HUES6 (cell line): ENCODE measurements around the gene STXBP1.

ENCODE experiments used
- H3K27ac ChIP-seq: 2 replicates; pipeline ENCODE4 v1.7.0; 2013; ENCODE audit warnings: low read depth, mild to moderate bottlenecking, low read length, inconsistent platforms
- H3K27me3 ChIP-seq: 2 replicates; pipeline ENCODE4 v1.6.1; 2013; ENCODE audit warnings: low read length; ENCODE audit not compliant: control insufficient read depth, insufficient read depth
- H3K36me3 ChIP-seq: 2 replicates; pipeline ENCODE4 v1.6.1; 2013; ENCODE audit warnings: low read length; ENCODE audit not compliant: control insufficient read depth, insufficient read depth
- H3K4me1 ChIP-seq: 2 replicates; pipeline ENCODE4 v1.6.1; 2013; ENCODE audit warnings: low read length; ENCODE audit not compliant: control insufficient read depth, insufficient read depth
- H3K4me3 ChIP-seq: 2 replicates; pipeline ENCODE4 v1.5.1; 2013; ENCODE audit warnings: low read depth, low read length
- H3K9ac ChIP-seq: one replicate; pipeline ENCODE4 v1.6.1; 2013; ENCODE audit warnings: mild to moderate bottlenecking, low read length
- H3K9me3 ChIP-seq: 2 replicates; pipeline ENCODE4 v1.6.1; 2013; ENCODE audit warnings: low read depth, low read length; ENCODE audit not compliant: control insufficient read depth, insufficient read depth

STXBP1 gene

GRCh38 chr9:127595611-127596010 is 16.5 kb upstream of the STXBP1 start:
- Histone ChIP-seq H3K27me3 (no peaks in the 10 kb centered on the region), H3K36me3 (no peaks in the 10 kb centered on the region), H3K4me3 (no peak overlapping the region), H3K9ac (no peak overlapping the region), H3K4me1 (peaks cover 12% of the 10 kb centered on the region; the same call in 1 of the 2 replicates), H3K9me3 (no peaks in the 10 kb centered on the region), H3K27ac (no peak overlapping the region)

GRCh38 chr9:127598839-127599549 is 13.1 kb upstream of the STXBP1 start:
- Histone ChIP-seq H3K27ac (no peak overlapping the region), H3K9ac (no peak overlapping the region), H3K4me3 (no peak overlapping the region), H3K9me3 (no peaks in the 10 kb centered on the region), H3K27me3 (no peaks in the 10 kb centered on the region), H3K4me1 (peaks cover 12% of the 10 kb centered on the region; the same call in 1 of the 2 replicates), H3K36me3 (no peaks in the 10 kb centered on the region)

DNA sequence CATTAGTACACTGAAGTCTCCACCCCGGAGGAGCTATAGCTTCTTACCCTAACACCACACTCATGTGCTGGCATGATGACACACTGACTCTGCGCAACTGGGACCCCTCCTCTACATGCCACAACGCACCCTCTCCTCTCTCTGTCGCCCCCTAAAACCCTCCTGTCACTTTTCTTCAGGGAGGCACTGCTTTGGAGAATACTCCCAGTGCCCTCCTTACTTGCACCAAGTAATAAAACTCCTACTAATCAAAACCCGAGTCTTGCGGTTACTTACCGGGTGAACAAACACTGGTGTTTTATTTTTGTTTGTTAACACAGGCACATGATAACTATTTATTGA is 12.6 kb upstream of the STXBP1 start:
- Histone ChIP-seq H3K36me3 (no peaks in the 10 kb centered on the region), H3K9ac (no peak overlapping the region), H3K27me3 (no peaks in the 10 kb centered on the region), H3K27ac (no peak overlapping the region), H3K4me3 (no peak overlapping the region), H3K4me1 (peaks cover 11% of the 10 kb centered on the region; the same call in 1 of the 2 replicates), H3K9me3 (no peaks in the 10 kb centered on the region)

- no peak overlapping the region for H3K27ac ChIP-seq
These were observed 8.9 kb upstream of the STXBP1 start for GRCh38 chr9:127603226-127603625.

GRCh38 chr9:127606043-127606442 is 6.0 kb upstream of the STXBP1 start:
- H3K9me3 ChIP-seq: no peaks in the 10 kb centered on the region
- peaks cover 22% of the 10 kb centered on the region for H3K27me3 ChIP-seq

More at GRCh38 chr9:127603226-127603625, 8.9 kb upstream of the STXBP1 start:
- Histone ChIP-seq H3K4me3 (no peak overlapping the region), H3K36me3 (no peaks in the 10 kb centered on the region), H3K4me1 (peaks cover 18% of the 10 kb centered on the region), H3K9ac (no peak overlapping the region), H3K9me3 (no peaks in the 10 kb centered on the region), H3K27me3 (no peaks in the 10 kb centered on the region; the same call in 1 of the 2 replicates)

GRCh38 chr9:127608104-127608966 is 3.7 kb upstream of the STXBP1 start:
- Histone ChIP-seq H3K36me3 (no peaks in the 10 kb centered on the region), H3K9me3 (no peaks in the 10 kb centered on the region), H3K27me3 (peaks cover 33% of the 10 kb centered on the region), H3K4me3 (peak overlapping the region; percentile 60), H3K9ac (no peak overlapping the region), H3K27ac (no peak overlapping the region), H3K4me1 (peaks cover 13% of the 10 kb centered on the region)

More at GRCh38 chr9:127606043-127606442, 6.0 kb upstream of the STXBP1 start:
- Histone ChIP-seq H3K4me1 (peaks cover 8% of the 10 kb centered on the region), H3K9ac (no peak overlapping the region), H3K27ac (no peak overlapping the region), H3K4me3 (no peak overlapping the region), H3K36me3 (no peaks in the 10 kb centered on the region)

DNA sequence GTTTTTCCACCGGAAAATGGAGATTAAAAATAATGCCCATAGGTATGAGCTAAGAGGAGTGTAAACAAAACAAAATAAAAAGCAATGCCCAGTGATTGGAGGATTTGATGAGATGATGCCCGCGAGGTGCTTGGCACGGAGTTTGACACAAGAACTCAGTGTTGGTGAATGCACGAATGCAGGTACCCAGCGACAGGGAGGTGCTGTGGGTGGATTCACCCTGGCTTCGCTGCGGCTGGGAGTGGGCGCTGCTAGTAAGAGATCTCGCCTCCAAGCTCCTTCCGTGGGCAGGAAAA is 526 bp upstream of the STXBP1 start:
- no peak overlapping the region for H3K27ac ChIP-seq
- H3K27me3 ChIP-seq: peaks cover 40% of the 10 kb centered on the region
- no peaks in the 10 kb centered on the region for H3K9me3 ChIP-seq
- peaks cover 18% of the 10 kb centered on the region for H3K4me1 ChIP-seq
- H3K9ac ChIP-seq: no peak overlapping the region
- peak overlapping the region; percentile 81 for H3K4me3 ChIP-seq
- no peaks in the 10 kb centered on the region for H3K36me3 ChIP-seq

- H3K9ac ChIP-seq: peak overlapping the region; percentile 2
These were observed 984 bp downstream of the STXBP1 start for GRCh38 chr9:127612939-127613582.

DNA sequence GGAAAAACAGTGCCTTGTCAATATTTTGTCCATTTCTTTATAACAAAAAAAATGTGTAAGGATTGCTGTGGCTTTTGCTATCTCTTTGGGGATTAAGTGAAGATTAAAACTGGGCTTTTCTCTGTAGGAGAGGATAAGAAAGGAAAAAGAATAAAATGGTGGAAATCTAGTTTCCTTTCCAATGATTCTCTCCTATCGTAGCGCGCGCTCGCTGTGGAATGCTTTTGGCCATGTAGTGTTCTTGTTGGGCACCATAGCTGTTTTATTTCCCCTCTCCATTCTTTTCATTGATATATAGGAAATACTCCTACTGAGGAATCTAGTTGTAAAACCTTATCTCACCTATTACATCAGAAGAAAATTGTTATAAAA is 1.5 kb downstream of the STXBP1 start:
- no peak overlapping the region for H3K27ac ChIP-seq
- H3K9ac ChIP-seq: peak overlapping the region; percentile 2
- no peaks in the 10 kb centered on the region for H3K36me3 ChIP-seq
- H3K27me3 ChIP-seq: peaks cover 39% of the 10 kb centered on the region
- peak overlapping the region; percentile 94 for H3K4me3 ChIP-seq
- H3K4me1 ChIP-seq: peaks cover 10% of the 10 kb centered on the region
- no peaks in the 10 kb centered on the region for H3K9me3 ChIP-seq

More at GRCh38 chr9:127612939-127613582, 984 bp downstream of the STXBP1 start:
- Histone ChIP-seq H3K27ac (no peak overlapping the region), H3K27me3 (peaks cover 40% of the 10 kb centered on the region), H3K36me3 (no peaks in the 10 kb centered on the region), H3K9me3 (no peaks in the 10 kb centered on the region), H3K4me3 (peak overlapping the region; percentile 94), H3K4me1 (peaks cover 10% of the 10 kb centered on the region)

- Histone ChIP-seq H3K4me1 (peaks cover 10% of the 10 kb centered on the region), H3K27ac (no peak overlapping the region), H3K36me3 (no peaks in the 10 kb centered on the region), H3K9me3 (no peaks in the 10 kb centered on the region), H3K4me3 (no peak overlapping the region), H3K27me3 (peaks cover 27% of the 10 kb centered on the region), H3K9ac (no peak overlapping the region)
These were observed 2.9 kb downstream of the STXBP1 start for GRCh38 chr9:127614961-127615360.
